K562 (cell line): ENCODE measurements around the gene BOD1L1. TPM values are rescaled to one million over a fixed set of nuclear protein-coding genes. Genes with fewer than 3 reads are reported as not detected.
A peak's percentile ranks its signal among the peaks of the same experiment; 100 is the strongest.

Experiments used
- ATAC-seq: fragments of 200-7000 bp; cut with Tn5 transposase; 3 replicates; pipeline ENCODE4 v1.9.1; 2020; ENCODE audit warnings: moderate library complexity
- BruUV-seq: library from RNA; stranded (reverse); fragments of 400-500 nt; replicated peaks from 2 replicates; lab custom pipeline; 2021; lab: Mats Ljungman, UMichigan
- CTCF ChIA-PET: fragments of 300-600 bp; formaldehyde crosslinking; extraction: SDS; loops from one replicate; lab custom pipeline; 2021; ENCODE audit warnings: low intra/inter-chr PET ratio; lab: Yijun Ruan, JAX
- POLR2A ChIA-PET: fragments of 300-600, 350-650 bp; sonication (Branson Sonifier 250); formaldehyde crosslinking; extraction: SDS; loops from one replicate; lab custom pipeline; 2021; ENCODE audit warnings: antibody characterized with exemption, inconsistent platforms; lab: Yijun Ruan, JAX
- DNase-seq, 4 experiments: peaks; one replicate each; pipeline versions ENCODE4 v3.0.0 to v3.0.0-alpha.2; 2011 to 2018; ENCODE audit warnings: low spot score in 3 of 4, mixed read lengths in 3 of 4; ENCODE audit errors: extremely low read depth in 1 of 4
- FAIRE-seq: peaks from 2 replicates; lab custom pipeline; 2011; peaks lifted over from hg19 to GRCh38; lab: Jason Lieb, UNC
- H2AFZ ChIP-seq: 2 replicates; pipeline ENCODE4 v1.6.0; 2011; ENCODE audit warnings: low read depth, low read length, control low read depth, inconsistent platforms
- H3K27ac ChIP-seq: fragments of 200-600 bp; 3 replicates; pipeline ENCODE4 v1.8.0; 2011; ENCODE audit warnings: low read depth, mild to moderate bottlenecking, control low read depth, inconsistent platforms, low read length, moderate library complexity, mixed read lengths; ENCODE audit errors: extremely low read depth
- H3K27me3 ChIP-seq, 2 experiments: fragments of 300-600 bp in 1 of 2; 2 replicates in 1 of 2; 3 replicates in 1 of 2; pipeline versions ENCODE4 v1.6.0 to v1.8.0; 2011; ENCODE audit warnings: inconsistent platforms in 2 of 2, low read length in 2 of 2, mild to moderate bottlenecking in 1 of 2, mixed read lengths in 1 of 2, moderate library complexity in 1 of 2; ENCODE audit not compliant: control insufficient read depth in 2 of 2, insufficient read depth in 2 of 2
- H3K36me3 ChIP-seq: fragments of 300-600 bp; 3 replicates; pipeline ENCODE4 v1.8.0; 2011; ENCODE audit warnings: mild to moderate bottlenecking, low read length, inconsistent platforms; ENCODE audit not compliant: control insufficient read depth, insufficient read depth
- H3K4me1 ChIP-seq, 2 experiments: fragments of 200-600 bp in 1 of 2; replicated peaks in 1 of 2; 2 replicates in 1 of 2; 3 replicates in 1 of 2; pipeline versions ENCODE4 v1.5.1 to v1.8.0; 2011; ENCODE audit warnings: inconsistent platforms in 2 of 2, low read length in 2 of 2, mild to moderate bottlenecking in 1 of 2, mixed read lengths in 1 of 2, moderate library complexity in 1 of 2; ENCODE audit not compliant: control insufficient read depth in 2 of 2, insufficient read depth in 2 of 2
- H3K4me2 ChIP-seq: 2 replicates; pipeline ENCODE4 v1.6.1; 2011; ENCODE audit warnings: low read length, control low read depth, inconsistent platforms, mixed read lengths; ENCODE audit not compliant: insufficient read depth
- H3K4me3 ChIP-seq: fragments of 200-600 bp; sonication (generic), shearing (Covaris generic); 2 replicates; pipeline ENCODE4 v1.5.1; 2016; ENCODE audit warnings: control low read depth, inconsistent platforms
- H3K79me2 ChIP-seq: fragments of 200-600 bp; 3 replicates; pipeline ENCODE4 v1.8.0; 2011; ENCODE audit warnings: low read length, inconsistent platforms; ENCODE audit not compliant: control insufficient read depth, insufficient read depth
- H3K9ac ChIP-seq, 2 experiments: 2 replicates each; pipeline versions ENCODE4 v1.6.0 to v1.6.1; 2011; ENCODE audit warnings: low read depth in 2 of 2, low read length in 2 of 2, control low read depth in 1 of 2, inconsistent platforms in 1 of 2, mild to moderate bottlenecking in 1 of 2, mixed read lengths in 1 of 2; ENCODE audit not compliant: insufficient read depth in 1 of 2
- H3K9me1 ChIP-seq: one replicate; pipeline ENCODE4 v1.6.0; 2011; ENCODE audit warnings: inconsistent platforms, mild to moderate bottlenecking, low read length, moderate library complexity; ENCODE audit not compliant: control insufficient read depth, insufficient read depth
- H3K9me3 ChIP-seq: replicated peaks from 2 replicates; pipeline ENCODE4 v1.5.1; 2011; ENCODE audit warnings: low read depth, low read length, inconsistent platforms; ENCODE audit not compliant: control insufficient read depth, insufficient read depth
- H4K20me1 ChIP-seq: replicated peaks from 2 replicates; pipeline ENCODE4 v1.6.1; 2011; ENCODE audit warnings: low read length, inconsistent platforms, mixed read lengths; ENCODE audit not compliant: control insufficient read depth, insufficient read depth
- C11orf30 ChIP-seq: fragments of 450-650 bp; IDR thresholded peaks from 2 replicates; pipeline ENCODE4 v1.6.1; 2016; ENCODE audit warnings: low read depth, mild to moderate bottlenecking
- HNRNPLL ChIP-seq: fragments of 200-400 bp; formaldehyde crosslinking; IDR thresholded peaks from 2 replicates; pipeline ENCODE4 v1.6.1; 2017; ENCODE audit warnings: low read length, low read depth, mild to moderate bottlenecking; ENCODE audit not compliant: poor library complexity, severe bottlenecking
- MAFF ChIP-seq: IDR thresholded peaks from 2 replicates; pipeline ENCODE4 v1.6.1; 2012; ENCODE audit warnings: low read length, improper control_type of control experiment
- MAFG ChIP-seq: fragments of 450-650 bp; conservative IDR thresholded peaks from 2 replicates; pipeline ENCODE4 v1.6.1; 2016; ENCODE audit warnings: missing genetic modification characterization, missing compliant biosample characterization
- MAFK ChIP-seq: IDR thresholded peaks from 2 replicates; pipeline ENCODE4 v1.6.1; 2011; ENCODE audit warnings: low read length, improper control_type of control experiment
- SREBF2 ChIP-seq: sonication (generic); formaldehyde crosslinking; IDR thresholded peaks from 2 replicates; pipeline ENCODE4 v1.4.0; 2020; ENCODE audit warnings: mild to moderate bottlenecking, missing genetic modification reagents
- ZBTB43 ChIP-seq: sonication (generic); formaldehyde crosslinking; IDR thresholded peaks from 2 replicates; pipeline ENCODE4 v1.8.0; 2023; ENCODE audit warnings: mild to moderate bottlenecking, missing genetic modification reagents
- ZFP1 ChIP-seq: fragments of 450-650 bp; formaldehyde crosslinking; IDR thresholded peaks from 2 replicates; pipeline ENCODE4 v1.4.0; 2020; ENCODE audit warnings: mild to moderate bottlenecking, mixed read lengths
- ZNF134 ChIP-seq: fragments of 250-450 bp; sonication (Bioruptor Pico); conservative IDR thresholded peaks from 2 replicates; pipeline ENCODE4 v1.4.0; 2020
- ZNF316 ChIP-seq: fragments of 450-650 bp; IDR thresholded peaks from 2 replicates; pipeline ENCODE4 v1.6.1; 2016
- ZNF77 ChIP-seq: fragments of 250-450 bp; sonication (Bioruptor Pico); IDR thresholded peaks from 2 replicates; pipeline ENCODE4 v1.5.0; 2020
- WGBS: fragments of 100-300 bp; shearing (Covaris generic); methylation state at CpG from one replicate; pipeline ENCODE4 v1.1.6; 2016; ENCODE audit warnings: low coverage, mixed read lengths; ENCODE audit not compliant: insufficient coverage; ENCODE audit errors: missing lambda C conversion rate; 5-methylcytosine and 5-hydroxymethylcytosine counted together
- in situ Hi-C: fragments of 300-500 bp; cut with MboI; formaldehyde crosslinking; loops from 4 replicates; pipeline ENCODE4 v1.15.0; 2018; ENCODE audit warnings: inconsistent platforms, mixed read lengths
- intact Hi-C: fragments of 100-400 bp; cut with micrococcal nuclease; formaldehyde crosslinking; loops from 2 replicates; pipeline ENCODE4 v1.14.2; 2022
- polyA plus RNA-seq, 8 experiments: library from polyadenylated mRNA; depleted of rRNA in 4 of 8; stranded (reverse) in 5 of 8; unstranded in 3 of 8; fragments of >200 nt; fragmentation: Nextera tagmentation in 2 of 8; fragmentation: Illumina TruSeq in 1 of 8; extraction: Ambion mirVana in 2 of 8; extraction: Trizol in 1 of 8; gene quantifications; 2 replicates each; pipeline versions ENCODE4 v1.2.1 to v1.2.3, GENCODE V29; 2011 to 2014; ENCODE audit warnings: inconsistent platforms in 1 of 8, missing spikeins in 1 of 8
- total RNA-seq, 7 experiments: library from RNA; depleted of rRNA in 6 of 7; stranded (reverse); fragments of >200 nt in 6 of 7; fragmentation: Illumina TruSeq in 2 of 7; extraction: Trizol in 2 of 7; gene quantifications; 2 replicates each; pipeline versions ENCODE4 v1.2.1 to v1.2.3, GENCODE V29; 2011 to 2021; ENCODE audit warnings: low replicate concordance in 1 of 7

BOD1L1 gene
- total and polyA plus RNA-seq, 9 of the 15 experiments (the other 6 are each of a cell fraction or from before 2014, with no cell fraction given) = 4.8 to 23.2 (median 17.7) TPM

GRCh38 chr4:13617801-13618200, 9.7 kb downstream of the BOD1L1 start (continued):
- TF ChIP-seq ZBTB43 (CRISPR knock-in tag) = no peak
- no peak for TF ChIP-seq ZNF77 (CRISPR knock-in tag)
- TF ChIP-seq ZNF134 (CRISPR knock-in tag) = no peak

GRCh38 chr4:13616597-13616996, 10.9 kb downstream of the BOD1L1 start:
- no peaks in the 10 kb centered on the region; the same call in 1 of the 2 replicates for H4K20me1 ChIP-seq
- no peak overlapping the region for H2AFZ ChIP-seq
- intact Hi-C loops (no loop called here), in situ Hi-C loops (no loop called here)
- no peaks in the 10 kb centered on the region; the same call in 2 of the 3 replicates for H3K79me2 ChIP-seq
- no peak overlapping the region for H3K4me2 ChIP-seq
- H3K27ac ChIP-seq = no peak overlapping the region
- H3K4me1 ChIP-seq = no peaks in the 10 kb centered on the region
- TF ChIP-seq ZFP1 (CRISPR knock-in tag) (no peak), HNRNPLL (no peak), MAFG (tag) (peak; percentile 51), MAFF (peak; percentile 68), MAFK (peak; percentile 72), ZNF316 (peak; percentile 81), C11orf30 (peak; percentile 63; the same call in 1 of the 2 replicates), SREBF2 (CRISPR knock-in tag) (no peak)
- peaks cover 65% of the 10 kb centered on the region for H3K36me3 ChIP-seq
- no peaks in the 10 kb centered on the region for H3K9me1 ChIP-seq
- DNase-seq = no peak
- no peak for ATAC-seq
- no peak overlapping the region for H3K9ac ChIP-seq
- ChIA-PET POLR2A (no interaction called here), CTCF (no interaction called here)
- no peaks in the 10 kb centered on the region for H3K27me3 ChIP-seq
- no peak overlapping the region for H3K4me3 ChIP-seq
- no peaks in the 10 kb centered on the region for H3K9me3 ChIP-seq
- FAIRE-seq = no peak
- no TSS peak for BruUV-seq
- WGBS = 85% methylated on average over 4 of the region's 4 CpGs
